ENCODE measurements around the gene RPL4.

RPL4 gene

GRCh38 chr15:66498501-66499386, 5.9 kb downstream of the RPL4 start:
- no peak for TF ChIP-seq ARNTL (CRISPR knock-in tag; IDR thresholded peaks at IDR 0.05; ENCODE audit: borderline replicate concordance, low read depth)
- TF ChIP-seq ESRRG (CRISPR knock-in tag; IDR thresholded peaks at IDR 0.05) = 0 out of 2 replicates have a peak, but pooled peaks have one; percentile 10

DNA sequence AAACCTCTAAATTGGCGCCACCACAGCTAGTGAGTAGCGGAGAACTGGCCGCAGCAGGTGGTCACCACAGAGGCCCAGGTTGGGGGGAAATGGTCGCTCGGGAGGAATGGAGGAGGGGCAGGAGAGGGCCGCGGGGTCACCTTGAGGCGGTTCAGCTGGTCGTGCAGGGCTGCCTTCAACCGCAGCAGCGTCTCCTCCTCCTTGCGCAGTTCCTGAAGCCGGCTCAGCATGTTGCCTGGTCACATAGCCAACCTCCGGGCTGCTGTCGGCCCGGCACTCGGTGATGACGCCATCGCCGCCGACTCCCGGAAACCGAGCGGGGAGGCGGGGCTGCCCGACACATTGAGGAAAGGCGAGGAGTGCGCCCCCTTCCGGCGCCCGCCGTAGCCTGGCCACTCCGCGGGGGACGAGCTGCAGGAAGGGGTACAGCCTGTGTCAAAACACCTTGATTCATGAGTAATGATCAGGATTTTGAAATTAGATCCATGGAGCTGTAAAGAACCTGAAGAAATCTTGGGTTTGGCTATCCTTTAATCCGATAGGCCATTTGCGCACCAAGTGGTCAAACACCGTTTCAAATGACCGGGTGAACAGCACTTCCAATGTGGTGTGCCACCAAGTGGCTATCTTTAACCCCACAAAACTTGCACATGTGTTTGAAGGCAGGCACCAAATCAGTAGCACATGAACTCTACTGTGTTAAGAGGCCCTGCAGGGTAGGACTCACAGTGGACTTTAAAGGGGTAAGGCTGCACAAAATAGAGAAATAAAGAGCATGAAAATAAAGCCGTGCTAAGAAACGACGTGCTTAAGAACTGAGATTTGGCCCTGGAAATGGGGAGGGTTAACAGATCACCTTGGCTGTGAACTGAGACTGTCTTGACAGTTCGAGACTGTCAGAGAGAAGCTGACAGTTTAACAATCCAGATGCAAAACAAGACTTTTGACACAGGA, 6.9 kb downstream of the RPL4 start, which contains the start of gene SNAPC5:
Gene SNAPC5 (minus strand): TSS at position 261 of the 954 bp plus-strand sequence. CDS start 31 bp downstream, at position 230.
- TF ChIP-seq, protein P1, sequence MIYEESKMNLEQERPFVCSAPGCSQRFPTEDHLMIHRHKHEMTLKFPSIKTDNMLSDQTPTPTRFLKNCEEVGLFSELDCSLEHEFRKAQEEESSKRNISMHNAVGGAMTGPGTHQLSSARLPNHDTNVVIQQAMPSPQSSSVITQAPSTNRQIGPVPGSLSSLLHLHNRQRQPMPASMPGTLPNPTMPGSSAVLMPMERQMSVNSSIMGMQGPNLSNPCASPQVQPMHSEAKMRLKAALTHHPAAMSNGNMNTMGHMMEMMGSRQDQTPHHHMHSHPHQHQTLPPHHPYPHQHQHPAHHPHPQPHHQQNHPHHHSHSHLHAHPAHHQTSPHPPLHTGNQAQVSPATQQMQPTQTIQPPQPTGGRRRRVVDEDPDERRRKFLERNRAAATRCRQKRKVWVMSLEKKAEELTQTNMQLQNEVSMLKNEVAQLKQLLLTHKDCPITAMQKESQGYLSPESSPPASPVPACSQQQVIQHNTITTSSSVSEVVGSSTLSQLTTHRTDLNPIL (CRISPR knock-in tag; IDR thresholded peaks at IDR 0.05; ENCODE audit: low read depth) = no peak; the same call in none of the 2 replicates
- peak; percentile 78; the same call in 1 of the 2 replicates for TF ChIP-seq ZNF565 (CRISPR knock-in tag; conservative IDR thresholded peaks at IDR 0.05; ENCODE audit: low read depth)
- TF ChIP-seq BACH2 (CRISPR knock-in tag; IDR thresholded peaks at IDR 0.05; ENCODE audit: borderline replicate concordance) = no peak
- peak; percentile 63; the same call in 1 of the 2 replicates for TF ChIP-seq ARNTL (CRISPR knock-in tag; IDR thresholded peaks at IDR 0.05; ENCODE audit: borderline replicate concordance, low read depth)
- peak; percentile 98 for TF ChIP-seq GLIS3 (CRISPR knock-in tag; IDR thresholded peaks at IDR 0.05)
- TF ChIP-seq RARB (CRISPR knock-in tag; IDR thresholded peaks at IDR 0.05) = peak; percentile 57
- 0 out of 2 replicates have a peak, but pooled peaks have one; percentile 42 for TF ChIP-seq CSDC2 (CRISPR knock-in tag; IDR thresholded peaks at IDR 0.05)
- TF ChIP-seq TOX (CRISPR knock-in tag; IDR thresholded peaks at IDR 0.05; ENCODE audit: borderline replicate concordance) = peak; percentile 62
- peak; percentile 46; the same call in 1 of the 2 replicates for TF ChIP-seq ZC3H10 (CRISPR knock-in tag; IDR thresholded peaks at IDR 0.05)
- TF ChIP-seq POU6F1 (CRISPR knock-in tag; IDR thresholded peaks at IDR 0.05; ENCODE audit: borderline replicate concordance, low read depth) = no peak
- TF ChIP-seq TSHZ2 (CRISPR knock-in tag; IDR thresholded peaks at IDR 0.05) = peak; percentile 80
- peak; percentile 76; the same call in 1 of the 2 replicates for TF ChIP-seq PATZ1 (CRISPR knock-in tag; IDR thresholded peaks at IDR 0.05; ENCODE audit: borderline replicate concordance)
- TF ChIP-seq, protein P2, sequence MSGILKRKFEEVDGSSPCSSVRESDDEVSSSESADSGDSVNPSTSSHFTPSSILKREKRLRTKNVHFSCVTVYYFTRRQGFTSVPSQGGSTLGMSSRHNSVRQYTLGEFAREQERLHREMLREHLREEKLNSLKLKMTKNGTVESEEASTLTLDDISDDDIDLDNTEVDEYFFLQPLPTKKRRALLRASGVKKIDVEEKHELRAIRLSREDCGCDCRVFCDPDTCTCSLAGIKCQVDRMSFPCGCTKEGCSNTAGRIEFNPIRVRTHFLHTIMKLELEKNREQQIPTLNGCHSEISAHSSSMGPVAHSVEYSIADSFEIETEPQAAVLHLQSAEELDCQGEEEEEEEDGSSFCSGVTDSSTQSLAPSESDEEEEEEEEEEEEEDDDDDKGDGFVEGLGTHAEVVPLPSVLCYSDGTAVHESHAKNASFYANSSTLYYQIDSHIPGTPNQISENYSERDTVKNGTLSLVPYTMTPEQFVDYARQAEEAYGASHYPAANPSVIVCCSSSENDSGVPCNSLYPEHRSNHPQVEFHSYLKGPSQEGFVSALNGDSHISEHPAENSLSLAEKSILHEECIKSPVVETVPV (CRISPR knock-in tag; IDR thresholded peaks at IDR 0.05) = peak; percentile 87
- TF ChIP-seq OSR1 (CRISPR knock-in tag; IDR thresholded peaks at IDR 0.05) = no peak
- TF ChIP-seq ZFP3 (CRISPR knock-in tag; IDR thresholded peaks at IDR 0.05) = no peak; the same call in 1 of the 2 replicates
- no peak; the same call in none of the 2 replicates for TF ChIP-seq TCF4 (CRISPR knock-in tag; IDR thresholded peaks at IDR 0.05; ENCODE audit: borderline replicate concordance)
- no peak for TF ChIP-seq ZNF8 (CRISPR knock-in tag; IDR thresholded peaks at IDR 0.05)
- TF ChIP-seq ZNF70 (CRISPR knock-in tag; IDR thresholded peaks at IDR 0.05) = peak; percentile 45; the same call in 1 of the 2 replicates
- no peak for TF ChIP-seq ISL1 (CRISPR knock-in tag; IDR thresholded peaks at IDR 0.05)
- TF ChIP-seq PPARA (CRISPR knock-in tag; IDR thresholded peaks at IDR 0.05; ENCODE audit: borderline replicate concordance) = 0 out of 2 replicates have a peak, but pooled peaks have one; percentile 31
- no peak for TF ChIP-seq SNAI2 (CRISPR knock-in tag; IDR thresholded peaks at IDR 0.05)
- peak; percentile 73 for TF ChIP-seq ESRRG (CRISPR knock-in tag; IDR thresholded peaks at IDR 0.05)
- 0 out of 2 replicates have a peak, but pooled peaks have one; percentile 14 for TF ChIP-seq ZFP30 (CRISPR knock-in tag; IDR thresholded peaks at IDR 0.05)
- ATAC-seq = peak; percentile 88

More at GRCh38 chr15:66498501-66499386, 5.9 kb downstream of the RPL4 start:
- 0 out of 3 replicates have a peak, but pooled peaks have one; percentile 5 for ATAC-seq
